Measurements from ENCODE around the gene CANX.

CANX gene

DNA sequence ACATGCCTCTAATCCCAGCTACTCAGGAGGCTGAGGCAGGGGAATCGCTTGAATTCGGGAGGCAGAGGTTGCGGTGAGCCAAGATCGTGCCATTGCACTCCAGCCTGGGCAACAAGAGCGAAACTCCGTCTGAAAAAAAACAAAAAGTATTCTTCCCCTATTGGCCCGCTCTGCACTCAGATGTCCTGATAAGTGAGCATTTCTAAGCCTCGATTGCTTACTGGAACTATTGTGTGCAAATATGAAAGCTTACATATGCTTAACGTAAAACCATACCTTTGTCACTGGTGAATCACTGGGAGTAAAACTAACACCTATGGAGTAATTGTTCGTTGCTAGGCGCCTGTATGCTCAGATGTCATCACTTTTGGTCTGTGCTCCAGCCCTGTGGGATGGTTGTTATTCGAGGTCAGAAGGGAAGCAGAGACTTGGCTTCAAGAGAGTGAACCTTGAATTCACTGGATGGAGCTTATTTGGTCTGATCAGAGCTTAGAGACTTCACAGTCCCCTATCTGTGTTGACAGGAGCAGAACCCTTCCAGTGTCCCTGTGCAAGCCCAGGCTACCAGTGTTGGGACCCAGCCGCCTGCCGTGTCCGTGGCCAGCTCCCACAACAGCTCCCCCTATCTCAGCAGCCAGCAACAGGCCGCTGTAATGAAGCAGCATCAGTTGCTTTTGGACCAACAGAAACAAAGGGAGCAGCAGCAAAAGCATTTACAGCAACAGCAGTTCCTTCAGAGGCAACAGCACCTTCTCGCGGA lies 69.7 kb downstream of the CANX start:
- no peaks in the 10 kb centered on the region for H3K9me3 ChIP-seq (ENCODE audit: control insufficient read depth, insufficient read depth, low read length)
- H3K9ac ChIP-seq (ENCODE audit: low read depth, low read length) = no peak overlapping the region
- H3K36me3 ChIP-seq (ENCODE audit: control insufficient read depth, insufficient read depth, low read length) = peaks cover 80% of the 10 kb centered on the region
- H3K4me1 ChIP-seq (ENCODE audit: control insufficient read depth, insufficient read depth, low read length) = peaks cover 5% of the 10 kb centered on the region
- no peaks in the 10 kb centered on the region for H3K27me3 ChIP-seq (ENCODE audit: control insufficient read depth, insufficient read depth, low read length)
- H3K4me3 ChIP-seq (ENCODE audit: low read depth, low read length) = no peak overlapping the region
- H3K27ac ChIP-seq (ENCODE audit: low read depth, low read length) = no peak overlapping the region

DNA sequence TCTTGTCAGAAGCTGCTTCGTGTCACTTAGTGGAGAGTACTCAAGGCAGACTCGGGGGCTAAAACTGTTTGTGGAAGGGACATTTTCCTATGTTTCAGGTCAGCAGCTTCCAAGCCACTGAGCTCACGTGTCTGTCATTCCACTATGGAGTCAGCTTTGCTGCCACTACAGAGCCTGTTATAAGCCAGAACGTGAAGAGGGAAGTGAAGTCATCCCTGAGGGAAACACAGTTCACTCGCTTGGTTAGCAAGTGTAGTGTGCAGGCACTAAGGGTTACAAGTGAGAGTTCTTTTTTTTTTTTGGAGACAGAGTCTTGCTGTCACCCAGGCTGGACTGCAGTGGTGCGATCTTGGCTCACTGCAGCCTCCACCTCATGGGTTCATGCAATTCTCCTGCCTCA lies 70.5 kb downstream of the CANX start:
- H3K9ac ChIP-seq (ENCODE audit: low read depth, low read length) = no peak overlapping the region
- H3K27me3 ChIP-seq (ENCODE audit: control insufficient read depth, insufficient read depth, low read length) = no peaks in the 10 kb centered on the region
- H3K27ac ChIP-seq (ENCODE audit: low read depth, low read length) = no peak overlapping the region
- H3K9me3 ChIP-seq (ENCODE audit: control insufficient read depth, insufficient read depth, low read length) = no peaks in the 10 kb centered on the region
- H3K4me1 ChIP-seq (ENCODE audit: control insufficient read depth, insufficient read depth, low read length) = no peaks in the 10 kb centered on the region
- H3K4me3 ChIP-seq (ENCODE audit: low read depth, low read length) = no peak overlapping the region
- H3K36me3 ChIP-seq (ENCODE audit: control insufficient read depth, insufficient read depth, low read length) = peaks cover 87% of the 10 kb centered on the region

DNA sequence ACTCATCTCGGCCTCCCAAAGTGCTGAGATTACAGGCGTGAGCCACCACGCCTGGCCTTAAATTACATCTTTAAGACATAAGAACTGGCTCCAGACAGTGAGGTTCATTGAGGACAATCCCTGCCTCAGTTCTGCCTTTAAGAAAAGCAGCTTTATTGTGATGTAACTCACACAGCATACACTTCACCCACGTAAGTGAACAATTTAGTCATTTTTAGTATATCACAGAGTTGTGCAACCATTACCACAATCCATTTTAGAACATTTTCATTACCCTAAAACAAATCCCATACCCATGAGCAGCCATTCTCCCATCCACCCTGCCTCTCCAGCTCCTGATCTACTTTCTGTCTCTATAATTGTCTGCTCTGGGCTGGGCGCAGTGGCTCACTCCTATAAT lies 71.0 kb downstream of the CANX start:
- Histone ChIP-seq H3K9me3 (ENCODE audit: control insufficient read depth, insufficient read depth, low read length) (no peaks in the 10 kb centered on the region), H3K36me3 (ENCODE audit: control insufficient read depth, insufficient read depth, low read length) (peaks cover 93% of the 10 kb centered on the region), H3K27me3 (ENCODE audit: control insufficient read depth, insufficient read depth, low read length) (no peaks in the 10 kb centered on the region), H3K4me1 (ENCODE audit: control insufficient read depth, insufficient read depth, low read length) (no peaks in the 10 kb centered on the region), H3K27ac (ENCODE audit: low read depth, low read length) (no peak overlapping the region), H3K9ac (ENCODE audit: low read depth, low read length) (no peak overlapping the region), H3K4me3 (ENCODE audit: low read depth, low read length) (no peak overlapping the region)

DNA sequence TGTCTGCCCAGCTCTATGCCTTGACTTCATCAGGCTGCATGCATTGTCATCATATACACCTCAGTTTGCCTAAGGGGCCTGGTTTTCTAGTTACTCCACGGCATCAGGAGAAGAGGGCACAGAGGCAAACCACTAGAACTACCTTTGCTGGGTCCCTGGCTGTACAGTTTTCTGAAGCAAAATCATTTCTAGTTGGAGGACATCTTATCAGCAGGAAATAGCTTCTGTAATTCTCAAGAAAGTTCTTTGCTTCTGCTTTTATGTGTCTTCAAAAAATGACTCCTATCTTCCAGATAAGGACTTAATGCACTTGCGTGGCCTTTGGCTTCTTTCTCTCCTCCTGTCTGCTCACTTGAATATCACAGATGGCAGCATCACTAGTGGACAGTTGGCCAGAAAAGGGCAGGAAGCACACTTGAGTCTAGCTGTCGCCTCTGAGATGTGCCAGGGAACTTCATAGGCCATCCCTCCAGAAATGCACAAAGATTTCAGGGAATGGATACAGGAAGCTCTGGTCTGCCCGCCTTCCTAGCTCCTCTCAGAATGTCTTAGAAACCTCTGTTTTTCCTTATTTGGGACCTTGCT lies 72.6 kb downstream of the CANX start:
- Histone ChIP-seq H3K27ac (ENCODE audit: low read depth, low read length) (no peak overlapping the region), H3K9ac (ENCODE audit: low read depth, low read length) (no peak overlapping the region), H3K9me3 (ENCODE audit: control insufficient read depth, insufficient read depth, low read length) (no peaks in the 10 kb centered on the region), H3K27me3 (ENCODE audit: control insufficient read depth, insufficient read depth, low read length) (no peaks in the 10 kb centered on the region), H3K4me1 (ENCODE audit: control insufficient read depth, insufficient read depth, low read length) (no peaks in the 10 kb centered on the region), H3K36me3 (ENCODE audit: control insufficient read depth, insufficient read depth, low read length) (peaks cover 94% of the 10 kb centered on the region), H3K4me3 (ENCODE audit: low read depth, low read length) (no peak overlapping the region)

DNA sequence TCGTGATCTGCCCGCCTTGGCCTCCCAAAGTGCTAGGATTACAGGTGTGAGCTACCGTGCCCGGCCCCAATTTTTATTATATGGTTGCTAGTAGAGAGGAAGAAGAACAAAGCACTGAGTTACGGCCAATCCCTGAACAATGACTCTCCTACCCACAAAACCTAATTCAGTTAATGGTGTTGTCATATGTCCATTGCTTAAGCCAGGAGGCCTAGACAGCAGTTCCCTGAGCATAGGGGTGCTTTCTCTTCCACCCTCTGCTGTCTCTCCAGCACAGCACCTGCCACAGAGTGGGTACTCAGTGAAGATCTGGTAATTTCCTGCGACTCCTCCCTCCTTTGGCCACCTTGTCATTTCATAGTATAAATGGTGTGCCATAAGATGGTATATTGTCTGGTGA lies 73.6 kb downstream of the CANX start:
- H3K36me3 ChIP-seq (ENCODE audit: control insufficient read depth, insufficient read depth, low read length) = peaks cover 93% of the 10 kb centered on the region
- H3K9ac ChIP-seq (ENCODE audit: low read depth, low read length) = no peak overlapping the region
- H3K9me3 ChIP-seq (ENCODE audit: control insufficient read depth, insufficient read depth, low read length) = no peaks in the 10 kb centered on the region
- no peak overlapping the region for H3K4me3 ChIP-seq (ENCODE audit: low read depth, low read length)
- no peaks in the 10 kb centered on the region for H3K27me3 ChIP-seq (ENCODE audit: control insufficient read depth, insufficient read depth, low read length)
- H3K4me1 ChIP-seq (ENCODE audit: control insufficient read depth, insufficient read depth, low read length) = no peaks in the 10 kb centered on the region
- H3K27ac ChIP-seq (ENCODE audit: low read depth, low read length) = no peak overlapping the region

DNA sequence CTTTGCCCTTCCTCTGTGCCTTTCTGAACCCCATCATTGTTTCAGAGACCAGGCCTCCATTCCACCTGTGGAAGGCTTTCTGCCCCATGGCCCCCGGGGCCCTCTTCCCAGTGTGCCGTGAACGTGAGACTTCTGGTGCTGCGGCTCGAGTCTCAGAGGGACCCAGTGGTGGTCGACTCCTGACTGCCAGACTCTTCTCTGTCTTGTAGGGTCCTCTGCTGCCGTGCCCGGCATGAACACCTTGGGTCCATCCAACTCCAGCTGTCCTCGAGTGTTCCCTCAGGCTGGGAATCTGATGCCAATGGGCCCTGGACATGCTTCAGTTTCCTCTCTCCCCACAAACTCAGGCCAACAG lies 74.9 kb downstream of the CANX start:
- Histone ChIP-seq H3K9me3 (ENCODE audit: control insufficient read depth, insufficient read depth, low read length) (no peaks in the 10 kb centered on the region), H3K4me3 (ENCODE audit: low read depth, low read length) (no peak overlapping the region), H3K4me1 (ENCODE audit: control insufficient read depth, insufficient read depth, low read length) (no peaks in the 10 kb centered on the region), H3K27me3 (ENCODE audit: control insufficient read depth, insufficient read depth, low read length) (no peaks in the 10 kb centered on the region), H3K36me3 (ENCODE audit: control insufficient read depth, insufficient read depth, low read length) (peaks cover 90% of the 10 kb centered on the region), H3K27ac (ENCODE audit: low read depth, low read length) (no peak overlapping the region), H3K9ac (ENCODE audit: low read depth, low read length) (no peak overlapping the region)

DNA sequence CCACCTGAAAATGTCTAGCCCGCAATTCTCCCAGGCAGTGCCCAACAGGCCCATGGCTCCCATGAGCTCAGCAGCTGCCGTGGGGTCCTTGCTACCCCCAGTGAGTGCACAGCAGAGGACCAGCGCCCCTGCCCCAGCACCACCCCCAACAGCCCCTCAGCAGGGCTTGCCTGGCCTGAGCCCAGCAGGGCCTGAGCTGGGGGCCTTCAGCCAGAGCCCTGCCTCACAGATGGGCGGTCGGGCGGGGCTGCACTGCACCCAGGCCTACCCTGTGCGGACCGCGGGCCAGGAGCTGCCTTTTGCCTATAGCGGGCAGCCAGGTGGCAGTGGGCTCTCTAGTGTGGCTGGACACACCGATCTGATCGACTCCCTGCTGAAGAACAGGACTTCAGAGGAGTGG lies 75.7 kb downstream of the CANX start:
- H3K9ac ChIP-seq (ENCODE audit: low read depth, low read length) = no peak overlapping the region
- peaks cover 87% of the 10 kb centered on the region for H3K36me3 ChIP-seq (ENCODE audit: control insufficient read depth, insufficient read depth, low read length)
- no peaks in the 10 kb centered on the region for H3K4me1 ChIP-seq (ENCODE audit: control insufficient read depth, insufficient read depth, low read length)
- H3K27me3 ChIP-seq (ENCODE audit: control insufficient read depth, insufficient read depth, low read length) = no peaks in the 10 kb centered on the region
- H3K4me3 ChIP-seq (ENCODE audit: low read depth, low read length) = no peak overlapping the region
- no peak overlapping the region for H3K27ac ChIP-seq (ENCODE audit: low read depth, low read length)
- H3K9me3 ChIP-seq (ENCODE audit: control insufficient read depth, insufficient read depth, low read length) = no peaks in the 10 kb centered on the region

DNA sequence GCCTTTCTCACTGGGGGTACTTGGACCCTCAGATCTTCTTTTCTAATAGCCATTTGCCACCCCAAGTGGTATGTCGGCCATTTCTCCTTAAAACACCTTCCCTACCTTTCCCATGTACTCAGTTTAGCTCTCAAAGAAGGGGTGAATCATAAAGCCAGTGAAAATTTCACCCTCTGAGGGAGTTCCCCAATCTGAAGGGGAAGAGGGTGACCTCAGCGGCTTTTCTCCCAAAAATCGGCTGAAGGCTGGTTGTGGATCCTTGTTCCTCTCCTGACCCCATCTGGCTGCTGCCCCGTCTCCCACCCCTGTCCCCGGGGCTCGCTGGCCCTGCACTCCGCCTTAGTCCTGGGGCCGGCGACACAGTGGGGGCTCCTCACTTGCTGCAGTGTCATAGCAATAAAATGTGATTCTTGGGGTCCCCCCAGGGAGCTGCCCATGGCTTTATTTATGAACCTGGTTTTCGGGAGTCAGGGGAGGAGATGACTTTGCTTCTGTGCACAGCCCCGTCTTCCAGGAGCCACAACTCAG lies 77.7 kb downstream of the CANX start:
- H3K4me1 ChIP-seq (ENCODE audit: control insufficient read depth, insufficient read depth, low read length) = no peaks in the 10 kb centered on the region
- H3K27ac ChIP-seq (ENCODE audit: low read depth, low read length) = no peak overlapping the region
- H3K9ac ChIP-seq (ENCODE audit: low read depth, low read length) = no peak overlapping the region
- H3K9me3 ChIP-seq (ENCODE audit: control insufficient read depth, insufficient read depth, low read length) = no peaks in the 10 kb centered on the region
- no peaks in the 10 kb centered on the region for H3K27me3 ChIP-seq (ENCODE audit: control insufficient read depth, insufficient read depth, low read length)
- H3K36me3 ChIP-seq (ENCODE audit: control insufficient read depth, insufficient read depth, low read length) = peaks cover 77% of the 10 kb centered on the region
- H3K4me3 ChIP-seq (ENCODE audit: low read depth, low read length) = no peak overlapping the region

DNA sequence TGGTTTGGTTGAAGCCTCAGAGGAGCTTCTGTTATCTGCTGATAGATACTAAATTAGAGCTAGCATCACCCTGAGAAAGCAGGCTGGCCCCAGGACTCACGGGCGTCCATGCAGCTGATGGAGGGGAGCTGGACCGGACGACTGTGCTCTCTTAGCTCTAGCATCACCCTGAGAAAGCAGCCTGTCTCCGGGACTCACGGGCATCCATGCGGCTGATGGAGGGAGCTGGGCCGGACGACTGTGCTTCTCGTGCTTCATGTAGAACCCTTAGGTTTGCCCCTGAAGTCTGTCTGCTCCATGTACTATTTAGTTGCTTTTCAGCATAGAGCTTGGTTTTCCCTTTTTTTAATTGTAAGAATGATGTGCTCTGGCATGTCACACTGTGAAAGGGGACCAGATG lies 78.7 kb downstream of the CANX start:
- no peak overlapping the region for H3K27ac ChIP-seq (ENCODE audit: low read depth, low read length)
- H3K4me3 ChIP-seq (ENCODE audit: low read depth, low read length) = no peak overlapping the region
- no peaks in the 10 kb centered on the region for H3K27me3 ChIP-seq (ENCODE audit: control insufficient read depth, insufficient read depth, low read length)
- peaks cover 67% of the 10 kb centered on the region for H3K36me3 ChIP-seq (ENCODE audit: control insufficient read depth, insufficient read depth, low read length)
- no peaks in the 10 kb centered on the region for H3K4me1 ChIP-seq (ENCODE audit: control insufficient read depth, insufficient read depth, low read length)
- H3K9ac ChIP-seq (ENCODE audit: low read depth, low read length) = no peak overlapping the region
- no peaks in the 10 kb centered on the region for H3K9me3 ChIP-seq (ENCODE audit: control insufficient read depth, insufficient read depth, low read length)

DNA sequence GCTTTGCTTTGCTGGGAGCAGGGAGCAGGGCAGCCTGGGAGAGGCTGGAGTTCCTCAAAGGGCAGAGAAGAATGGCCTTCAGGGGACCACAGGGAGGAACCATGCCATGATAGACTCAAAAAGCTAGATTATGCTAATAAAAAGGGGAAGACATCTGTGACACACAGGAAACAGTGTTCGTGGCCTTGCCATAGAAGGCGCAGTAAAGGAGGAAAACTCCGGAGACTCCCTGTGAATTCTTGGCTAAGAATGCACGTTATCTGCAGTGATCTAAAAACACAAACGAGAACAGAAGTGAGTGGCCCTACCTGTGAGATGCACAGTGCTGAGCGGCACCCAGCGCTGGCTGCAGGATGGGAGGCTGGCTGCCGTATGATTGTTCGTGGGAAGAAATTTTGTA lies 79.1 kb downstream of the CANX start:
- Histone ChIP-seq H3K9me3 (ENCODE audit: control insufficient read depth, insufficient read depth, low read length) (no peaks in the 10 kb centered on the region), H3K36me3 (ENCODE audit: control insufficient read depth, insufficient read depth, low read length) (peaks cover 64% of the 10 kb centered on the region), H3K27ac (ENCODE audit: low read depth, low read length) (no peak overlapping the region), H3K9ac (ENCODE audit: low read depth, low read length) (no peak overlapping the region), H3K27me3 (ENCODE audit: control insufficient read depth, insufficient read depth, low read length) (no peaks in the 10 kb centered on the region), H3K4me3 (ENCODE audit: low read depth, low read length) (no peak overlapping the region), H3K4me1 (ENCODE audit: control insufficient read depth, insufficient read depth, low read length) (no peaks in the 10 kb centered on the region)

DNA sequence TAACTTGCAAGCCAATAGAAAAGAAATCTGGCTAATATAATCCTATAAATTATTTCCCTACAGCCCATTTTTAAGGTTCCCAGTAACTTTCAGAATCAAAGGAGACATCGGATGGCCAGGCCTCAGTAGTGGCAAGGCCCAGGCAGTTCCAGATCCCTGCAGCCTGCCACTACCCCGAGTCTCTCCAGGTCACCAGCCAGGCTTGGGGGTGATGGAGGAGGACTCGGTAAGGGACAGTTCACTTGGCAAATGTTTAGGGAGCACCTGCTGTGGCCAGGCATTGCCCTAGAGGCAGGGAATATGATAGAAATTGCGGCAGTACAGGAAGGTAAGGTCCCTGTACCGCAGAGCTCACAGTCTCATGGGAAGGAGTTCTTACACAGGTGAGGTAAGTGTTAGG lies 79.8 kb downstream of the CANX start:
- Histone ChIP-seq H3K36me3 (ENCODE audit: control insufficient read depth, insufficient read depth, low read length) (peaks cover 57% of the 10 kb centered on the region), H3K4me3 (ENCODE audit: low read depth, low read length) (no peak overlapping the region), H3K9me3 (ENCODE audit: control insufficient read depth, insufficient read depth, low read length) (no peaks in the 10 kb centered on the region), H3K27ac (ENCODE audit: low read depth, low read length) (no peak overlapping the region), H3K4me1 (ENCODE audit: control insufficient read depth, insufficient read depth, low read length) (no peaks in the 10 kb centered on the region), H3K27me3 (ENCODE audit: control insufficient read depth, insufficient read depth, low read length) (no peaks in the 10 kb centered on the region), H3K9ac (ENCODE audit: low read depth, low read length) (no peak overlapping the region)
